HepG2 (cell line): ENCODE measurements around the gene CNR2. TPM values are rescaled to one million over a fixed set of nuclear protein-coding genes. Genes with fewer than 3 reads are reported as not detected.

Experiments
- AGO1 ChIP-seq: fragments of 200-400 bp; formaldehyde crosslinking; IDR thresholded peaks from 2 replicates; pipeline ENCODE4 v1.6.1; 2017; ENCODE audit warnings: mild to moderate bottlenecking, low read depth, low read length, moderate library complexity; ENCODE audit not compliant: poor library complexity, severe bottlenecking
- CBX5 ChIP-seq: sonication (generic); formaldehyde crosslinking; IDR thresholded peaks from 2 replicates; pipeline ENCODE4 v1.4.0; 2020; ENCODE audit warnings: missing genetic modification reagents, borderline replicate concordance
- DMTF1 ChIP-seq: sonication (generic); formaldehyde crosslinking; IDR thresholded peaks from 2 replicates; pipeline ENCODE4 v1.4.0; 2020; ENCODE audit warnings: mild to moderate bottlenecking, missing genetic modification reagents
- DRAP1 ChIP-seq: IDR thresholded peaks from 2 replicates; pipeline ENCODE4 v1.6.1; 2016; ENCODE audit warnings: missing genetic modification reagents, missing compliant biosample characterization
- FOXM1 ChIP-seq: sonication (generic); formaldehyde crosslinking; IDR thresholded peaks from 2 replicates; pipeline ENCODE4 v1.5.0; 2020; ENCODE audit warnings: missing genetic modification reagents
- ISX ChIP-seq: sonication (generic); formaldehyde crosslinking; conservative IDR thresholded peaks from 2 replicates; pipeline ENCODE4 v1.5.0; 2020; ENCODE audit warnings: missing genetic modification reagents
- JARID2 ChIP-seq: sonication (generic); formaldehyde crosslinking; IDR thresholded peaks from 2 replicates; pipeline ENCODE4 v1.8.1; 2023; ENCODE audit warnings: missing genetic modification reagents, inconsistent platforms; ENCODE audit not compliant: insufficient replicate concordance
- KAT7 ChIP-seq: IDR thresholded peaks from 2 replicates; pipeline ENCODE4 v1.6.1; 2018; ENCODE audit warnings: borderline replicate concordance, missing compliant biosample characterization
- KDM1A ChIP-seq: IDR thresholded peaks from 2 replicates; pipeline ENCODE4 v1.6.1; 2016; ENCODE audit warnings: missing compliant biosample characterization
- KDM6A ChIP-seq: IDR thresholded peaks from 2 replicates; pipeline ENCODE4 v1.6.1; 2016; ENCODE audit warnings: low read depth
- KMT2B ChIP-seq: IDR thresholded peaks from 2 replicates; pipeline ENCODE4 v1.6.1; 2016; ENCODE audit warnings: missing genetic modification reagents, missing compliant biosample characterization
- NCOA5 ChIP-seq: sonication (generic); formaldehyde crosslinking; IDR thresholded peaks from 2 replicates; pipeline ENCODE4 v1.4.0; 2020; ENCODE audit warnings: missing genetic modification reagents
- PITX1 ChIP-seq: sonication (generic); formaldehyde crosslinking; IDR thresholded peaks from 2 replicates; pipeline ENCODE4 v1.5.1; 2020; ENCODE audit warnings: mild to moderate bottlenecking, missing genetic modification reagents
- POGZ ChIP-seq: sonication (generic); formaldehyde crosslinking; IDR thresholded peaks from 2 replicates; pipeline ENCODE4 v1.4.0; 2020; ENCODE audit warnings: mild to moderate bottlenecking, missing genetic modification reagents
- SNAPC4 ChIP-seq: sonication (generic); formaldehyde crosslinking; IDR thresholded peaks from 2 replicates; pipeline ENCODE4 v1.4.0; 2020; ENCODE audit warnings: mild to moderate bottlenecking, missing genetic modification reagents
- TSC22D2 ChIP-seq: sonication (generic); formaldehyde crosslinking; IDR thresholded peaks from 2 replicates; pipeline ENCODE4 v1.5.1; 2020; ENCODE audit warnings: missing genetic modification reagents, mild to moderate bottlenecking, borderline replicate concordance
- ZBTB25 ChIP-seq: IDR thresholded peaks from 2 replicates; pipeline ENCODE4 v1.6.1; 2018; ENCODE audit warnings: missing genetic modification reagents
- ZKSCAN8 ChIP-seq: IDR thresholded peaks from 2 replicates; pipeline ENCODE4 v1.6.1; 2016; ENCODE audit warnings: borderline replicate concordance, missing genetic modification reagents, missing compliant biosample characterization
- ZMAT3 ChIP-seq: sonication (generic); formaldehyde crosslinking; conservative IDR thresholded peaks from 2 replicates; pipeline ENCODE4 v1.7.0; 2021; ENCODE audit warnings: missing genetic modification reagents
- ZMYM3 ChIP-seq: sonication (generic); formaldehyde crosslinking; IDR thresholded peaks from 2 replicates; pipeline ENCODE4 v1.5.1; 2020; ENCODE audit warnings: mild to moderate bottlenecking, missing genetic modification reagents
- ZNF260 ChIP-seq: sonication (generic); formaldehyde crosslinking; IDR thresholded peaks from 2 replicates; pipeline ENCODE4 v1.4.0; 2020; ENCODE audit warnings: missing genetic modification reagents, low read depth, mild to moderate bottlenecking, borderline replicate concordance
- ZNF337 ChIP-seq: sonication (generic); formaldehyde crosslinking; IDR thresholded peaks from 2 replicates; pipeline ENCODE4 v1.5.1; 2020; ENCODE audit warnings: missing genetic modification reagents, low read depth, mild to moderate bottlenecking, borderline replicate concordance
- ZSCAN25 ChIP-seq: sonication (generic); formaldehyde crosslinking; IDR thresholded peaks from 2 replicates; pipeline ENCODE4 v1.8.0; 2022; ENCODE audit warnings: mild to moderate bottlenecking, missing genetic modification reagents
- polyA plus RNA-seq, 8 experiments: library from polyadenylated mRNA; depleted of rRNA in 3 of 8; stranded (reverse) in 7 of 8; unstranded in 1 of 8; fragments of >200 nt; fragmentation: Illumina TruSeq in 4 of 8; extraction: Trizol in 4 of 8; gene quantifications; 2 replicates each; pipeline versions ENCODE4 v1.2.1 to v1.2.3, GENCODE V29; 2011 to 2016; ENCODE audit warnings: low read depth in 4 of 8, missing spikeins in 1 of 8, mixed read lengths in 1 of 8; ENCODE audit not compliant: insufficient read depth in 1 of 8
- total RNA-seq, 5 experiments: library from RNA; depleted of rRNA; stranded (reverse); fragments of >200 nt; fragmentation: Illumina TruSeq; extraction: Trizol; gene quantifications; 2 replicates each; pipeline ENCODE4 v1.2.3, GENCODE V29; 2016; ENCODE audit warnings: low read depth in 1 of 5

Gene CNR2
- total and polyA plus RNA-seq, 2 of the 13 experiments (the other 11 are each of a cell fraction or from before 2014, with no cell fraction given), result not detected

GRCh38 chr1:23867895-23868556 lies 45.1 kb downstream of the CNR2 start, which contains the start of gene FUCA1 (continued):
- TF ChIP-seq DMTF1 (CRISPR knock-in tag), result no peak
- peak; percentile 9; the same call in 1 of the 2 replicates for TF ChIP-seq ZMYM3 (CRISPR knock-in tag)
- peak; percentile 27; the same call in 1 of the 2 replicates for TF ChIP-seq KAT7 (CRISPR knock-in tag)
- TF ChIP-seq ZKSCAN8 (CRISPR knock-in tag), result no peak
- TF ChIP-seq PITX1, result no peak
- TF ChIP-seq ZMAT3, result no peak
- TF ChIP-seq KDM1A (CRISPR knock-in tag), result no peak
- peak; percentile 67; the same call in 1 of the 2 replicates for TF ChIP-seq CBX5 (CRISPR knock-in tag)
- TF ChIP-seq KMT2B (CRISPR knock-in tag), result peak; percentile 81
- peak; percentile 84 for TF ChIP-seq POGZ (CRISPR knock-in tag)
- no peak for TF ChIP-seq JARID2 (CRISPR knock-in tag)
- TF ChIP-seq FOXM1, result no peak
- TF ChIP-seq TSC22D2 (CRISPR knock-in tag), result no peak
- TF ChIP-seq DRAP1 (CRISPR knock-in tag), result peak; percentile 95
- no peak for TF ChIP-seq AGO1
- TF ChIP-seq ZNF337 (CRISPR knock-in tag), result no peak
- 0 out of 2 replicates have a peak, but pooled peaks have one; percentile 34 for TF ChIP-seq ISX
- TF ChIP-seq ZBTB25 (CRISPR knock-in tag), result no peak
- no peak for TF ChIP-seq ZNF260 (CRISPR knock-in tag)
- TF ChIP-seq ZSCAN25 (CRISPR knock-in tag), result no peak
- TF ChIP-seq KDM6A, result no peak
- no peak for TF ChIP-seq SNAPC4
- TF ChIP-seq NCOA5 (CRISPR knock-in tag), result no peak
